ENCODE results near the gene ARHGEF16. TPM values are rescaled to one million over a fixed set of nuclear protein-coding genes. Genes with fewer than 3 reads are reported as not detected.

The ARHGEF16 gene
- total RNA-seq, 1 donor from 2014 or later = 11.3 TPM

DNA sequence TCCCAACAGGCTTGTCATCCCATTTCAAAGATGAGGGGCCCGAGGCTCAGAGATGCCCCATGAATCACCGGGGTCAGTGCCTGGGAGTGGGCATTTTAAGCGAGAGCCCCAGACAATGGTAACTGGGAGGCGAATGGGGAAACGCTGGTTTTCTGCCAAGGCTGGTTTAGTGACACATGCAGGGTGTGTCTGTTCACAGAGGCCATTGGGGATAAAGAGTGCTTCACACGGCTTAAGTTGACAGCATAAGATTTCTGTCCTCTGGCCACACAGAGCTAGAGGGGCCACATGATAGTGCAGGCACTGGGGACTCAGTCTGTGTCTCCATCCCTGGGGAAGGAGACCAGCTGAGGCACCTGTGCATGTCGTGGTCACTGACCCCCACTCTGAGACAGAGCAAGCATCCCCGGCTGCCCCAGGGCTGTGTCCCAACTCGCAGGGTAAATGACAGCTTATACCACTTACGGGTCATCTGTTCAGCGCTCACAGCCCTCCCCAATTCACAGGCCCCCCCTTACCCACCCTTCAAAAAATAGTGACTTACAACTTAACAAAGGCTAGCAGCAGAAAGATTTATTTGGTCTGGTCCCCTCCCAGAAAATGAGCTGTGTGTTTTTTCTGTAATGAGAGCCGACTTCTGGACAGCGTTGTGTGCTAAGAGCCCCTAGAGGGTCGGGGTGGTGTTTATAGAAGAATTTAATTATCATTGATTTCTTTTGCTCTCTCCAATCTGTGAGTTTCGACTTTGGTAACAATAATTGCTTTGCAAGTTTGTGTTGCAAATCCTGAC lies 34.9 kb upstream of the ARHGEF16 start:
- no peak overlapping the region for H3K27ac Mint-ChIP-seq (ENCODE audit: unreplicated experiment)
- peaks cover 4% of the 10 kb centered on the region for H3K27me3 Mint-ChIP-seq (ENCODE audit: low read depth)
- peaks cover 5% of the 10 kb centered on the region for H3K36me3 Mint-ChIP-seq (ENCODE audit: low read depth)
- peaks cover 2% of the 10 kb centered on the region for H3K9me3 Mint-ChIP-seq
- no peak for DNase-seq (ENCODE audit: low read depth, low spot score)
- TF ChIP-seq, protein P1, sequence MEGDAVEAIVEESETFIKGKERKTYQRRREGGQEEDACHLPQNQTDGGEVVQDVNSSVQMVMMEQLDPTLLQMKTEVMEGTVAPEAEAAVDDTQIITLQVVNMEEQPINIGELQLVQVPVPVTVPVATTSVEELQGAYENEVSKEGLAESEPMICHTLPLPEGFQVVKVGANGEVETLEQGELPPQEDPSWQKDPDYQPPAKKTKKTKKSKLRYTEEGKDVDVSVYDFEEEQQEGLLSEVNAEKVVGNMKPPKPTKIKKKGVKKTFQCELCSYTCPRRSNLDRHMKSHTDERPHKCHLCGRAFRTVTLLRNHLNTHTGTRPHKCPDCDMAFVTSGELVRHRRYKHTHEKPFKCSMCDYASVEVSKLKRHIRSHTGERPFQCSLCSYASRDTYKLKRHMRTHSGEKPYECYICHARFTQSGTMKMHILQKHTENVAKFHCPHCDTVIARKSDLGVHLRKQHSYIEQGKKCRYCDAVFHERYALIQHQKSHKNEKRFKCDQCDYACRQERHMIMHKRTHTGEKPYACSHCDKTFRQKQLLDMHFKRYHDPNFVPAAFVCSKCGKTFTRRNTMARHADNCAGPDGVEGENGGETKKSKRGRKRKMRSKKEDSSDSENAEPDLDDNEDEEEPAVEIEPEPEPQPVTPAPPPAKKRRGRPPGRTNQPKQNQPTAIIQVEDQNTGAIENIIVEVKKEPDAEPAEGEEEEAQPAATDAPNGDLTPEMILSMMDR (conservative IDR thresholded peaks at IDR 0.05) = no peak
- peaks cover 13% of the 10 kb centered on the region for H3K4me1 Mint-ChIP-seq
- H3K4me3 Mint-ChIP-seq = no peak overlapping the region

- no peak for DNase-seq (ENCODE audit: low read depth, low spot score)
- Mint-ChIP-seq H3K4me3 (no peak overlapping the region), H3K4me1 (peaks cover 13% of the 10 kb centered on the region), H3K9me3 (peaks cover 2% of the 10 kb centered on the region), H3K36me3 (ENCODE audit: low read depth) (peaks cover 5% of the 10 kb centered on the region), H3K27me3 (ENCODE audit: low read depth) (peaks cover 4% of the 10 kb centered on the region), H3K27ac (ENCODE audit: unreplicated experiment) (no peak overlapping the region)
- TF ChIP-seq, protein P1 (conservative IDR thresholded peaks at IDR 0.05) = no peak
Measured at GRCh38 chr1:3420218-3420951, 34.1 kb upstream of the ARHGEF16 start.

GRCh38 chr1:3422638-3423037 lies 31.8 kb upstream of the ARHGEF16 start:
- H3K9me3 Mint-ChIP-seq = no peaks in the 10 kb centered on the region
- DNase-seq (ENCODE audit: low read depth, low spot score) = no peak
- TF ChIP-seq, protein P1 (conservative IDR thresholded peaks at IDR 0.05) = no peak
- H3K27ac Mint-ChIP-seq (ENCODE audit: unreplicated experiment) = peak overlapping the region; percentile 67
- no peak overlapping the region for H3K4me3 Mint-ChIP-seq
- peaks cover 4% of the 10 kb centered on the region for H3K27me3 Mint-ChIP-seq (ENCODE audit: low read depth)
- peaks cover 13% of the 10 kb centered on the region for H3K4me1 Mint-ChIP-seq
- no peaks in the 10 kb centered on the region for H3K36me3 Mint-ChIP-seq (ENCODE audit: low read depth)

GRCh38 chr1:3423245-3423829 lies 31.1 kb upstream of the ARHGEF16 start:
- Mint-ChIP-seq H3K36me3 (ENCODE audit: low read depth) (no peaks in the 10 kb centered on the region), H3K4me1 (peaks cover 13% of the 10 kb centered on the region), H3K9me3 (no peaks in the 10 kb centered on the region), H3K4me3 (no peak overlapping the region), H3K27me3 (ENCODE audit: low read depth) (peaks cover 4% of the 10 kb centered on the region), H3K27ac (ENCODE audit: unreplicated experiment) (peak overlapping the region; percentile 67)
- TF ChIP-seq, protein P1 (conservative IDR thresholded peaks at IDR 0.05) = no peak
- DNase-seq (ENCODE audit: low read depth, low spot score) = no peak

DNA sequence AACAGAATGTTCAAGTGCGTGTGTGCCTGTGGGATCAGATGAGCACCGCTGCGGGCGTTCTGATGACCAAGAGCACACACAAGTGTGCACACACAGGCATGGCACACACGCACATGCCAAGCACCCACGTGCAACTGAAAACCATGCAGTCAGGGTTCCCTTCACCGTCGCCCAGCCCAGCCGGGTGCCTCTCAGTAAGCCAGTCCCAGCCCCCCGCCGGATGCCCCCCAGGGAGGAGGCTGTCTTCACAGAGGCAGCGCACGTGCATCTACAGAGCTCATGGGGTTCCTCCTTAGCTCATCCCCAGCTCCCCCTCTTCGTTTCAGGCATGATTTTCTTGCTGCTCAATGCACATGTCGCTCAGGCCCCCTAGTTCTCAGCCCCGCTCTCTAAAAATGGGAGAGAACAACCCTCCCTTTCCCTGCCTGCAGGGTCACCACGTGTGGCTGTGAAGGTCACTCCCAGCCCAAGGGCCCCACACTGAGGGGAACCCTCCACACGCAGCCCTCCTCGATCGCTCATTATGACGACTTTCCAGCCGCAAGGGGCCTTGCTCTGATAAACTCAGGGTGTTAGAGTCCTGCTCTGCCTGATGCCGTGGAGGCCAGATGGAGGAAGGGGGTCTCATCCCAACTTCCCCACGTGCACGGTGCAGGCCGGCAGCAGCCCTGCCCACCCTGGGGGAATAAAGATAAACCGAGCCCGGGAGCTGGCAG lies 30.4 kb upstream of the ARHGEF16 start:
- TF ChIP-seq, protein P1 (conservative IDR thresholded peaks at IDR 0.05) = no peak
- H3K4me3 Mint-ChIP-seq = no peak overlapping the region
- no peaks in the 10 kb centered on the region for H3K36me3 Mint-ChIP-seq (ENCODE audit: low read depth)
- H3K9me3 Mint-ChIP-seq = no peaks in the 10 kb centered on the region
- H3K4me1 Mint-ChIP-seq = peaks cover 13% of the 10 kb centered on the region
- DNase-seq (ENCODE audit: low read depth, low spot score) = no peak
- H3K27ac Mint-ChIP-seq (ENCODE audit: unreplicated experiment) = peak overlapping the region; percentile 57
- peaks cover 4% of the 10 kb centered on the region for H3K27me3 Mint-ChIP-seq (ENCODE audit: low read depth)
